GM18507 (cell line): ENCODE results near the gene CMTM7.
"Not testable (repeated sequence)": the region's sequence is repeated elsewhere in the genome, so short reads cannot be mapped to it uniquely, and the experiment has no call there.

ENCODE experiments used
- DNase-seq: peaks from one replicate; pipeline ENCODE4 v3.0.0; 2011; ENCODE audit warnings: low read depth; ENCODE audit not compliant: insufficient read length; ENCODE audit errors: extremely low spot score
- FAIRE-seq: peaks from 2 replicates; lab custom pipeline; 2011; peaks lifted over from hg19 to GRCh38; lab: Jason Lieb, UNC

The CMTM7 gene

GRCh38 chr3:32471246-32471645 is 79.6 kb downstream of the CMTM7 start:
- FAIRE-seq, result no peak
- no peak for DNase-seq

- DNase-seq, FAIRE-seq: not testable (repeated sequence)
These were observed 80.5 kb downstream of the CMTM7 start for GRCh38 chr3:32472151-32472550.

GRCh38 chr3:32474201-32474600 is 82.5 kb downstream of the CMTM7 start:
- DNase-seq, result no peak
- FAIRE-seq, result no peak

GRCh38 chr3:32480604-32481003 is 89.0 kb downstream of the CMTM7 start:
- DNase-seq, result no peak
- FAIRE-seq, result no peak

GRCh38 chr3:32481791-32482631 is 90.4 kb downstream of the CMTM7 start:
- FAIRE-seq, result no peak

GRCh38 chr3:32482693-32483092 is 91.0 kb downstream of the CMTM7 start:
- no peak for FAIRE-seq
- DNase-seq, result no peak

More at GRCh38 chr3:32481791-32482631, 90.4 kb downstream of the CMTM7 start:
- DNase-seq, result no peak

- DNase-seq, result no peak
- no peak for FAIRE-seq
These were observed 92.1 kb downstream of the CMTM7 start for GRCh38 chr3:32483772-32484171.

GRCh38 chr3:32484436-32484835 is 92.8 kb downstream of the CMTM7 start:
- FAIRE-seq, result peak; percentile 53

GRCh38 chr3:32487781-32488473 is 96.3 kb downstream of the CMTM7 start:
- DNase-seq (no peak), FAIRE-seq (no peak)

More at GRCh38 chr3:32484436-32484835, 92.8 kb downstream of the CMTM7 start:
- no peak for DNase-seq

- FAIRE-seq (no peak), DNase-seq (no peak)
These were observed 96.9 kb downstream of the CMTM7 start for GRCh38 chr3:32488474-32489008.

GRCh38 chr3:32492684-32493436 is 101.2 kb downstream of the CMTM7 start:
- DNase-seq (no peak), FAIRE-seq (peak; percentile 59)

GRCh38 chr3:32493437-32494414 is 102.1 kb downstream of the CMTM7 start:
- peak; percentile 89 for FAIRE-seq

GRCh38 chr3:32495085-32495484 is 103.4 kb downstream of the CMTM7 start:
- FAIRE-seq, result no peak

More at GRCh38 chr3:32493437-32494414, 102.1 kb downstream of the CMTM7 start:
- DNase-seq, result no peak

GRCh38 chr3:32495609-32496008 is 104.0 kb downstream of the CMTM7 start:
- FAIRE-seq (peak; percentile 38), DNase-seq (no peak)

More at GRCh38 chr3:32495085-32495484, 103.4 kb downstream of the CMTM7 start:
- DNase-seq, result no peak

GRCh38 chr3:32498252-32498651 is 106.6 kb downstream of the CMTM7 start:
- FAIRE-seq (no peak), DNase-seq (no peak)

- FAIRE-seq, result no peak
- DNase-seq, result no peak
These were observed 107.3 kb downstream of the CMTM7 start for GRCh38 chr3:32498992-32499391.

GRCh38 chr3:32499585-32499984 is 107.9 kb downstream of the CMTM7 start:
- FAIRE-seq (no peak), DNase-seq (no peak)

- no peak for DNase-seq
- no peak for FAIRE-seq
These were observed 108.6 kb downstream of the CMTM7 start for GRCh38 chr3:32500231-32500630.
